H1 (cell line): ENCODE data around the gene PDZD4. TPM values are rescaled to one million over a fixed set of nuclear protein-coding genes. Genes with fewer than 3 reads are reported as not detected.

Experiments used
- CTCF ChIA-PET: fragments of 300-600 bp; sonication (Branson Sonifier 250); formaldehyde crosslinking; loops from one replicate; lab custom pipeline; 2021; ENCODE audit not compliant: partially characterized antibody; lab: Charles Lee
- POLR2A ChIA-PET: fragments of 300-600 bp; sonication (Branson Sonifier 250); formaldehyde crosslinking; loops from one replicate; lab custom pipeline; 2021; ENCODE audit warnings: inconsistent platforms; ENCODE audit not compliant: partially characterized antibody; lab: Charles Lee
- DNase-seq, 2 experiments: peaks; one replicate each; pipeline versions ENCODE4 v3.0.0 to v3.0.0-alpha.2; 2010 to 2022; ENCODE audit warnings: low spot score in 2 of 2, low read depth in 1 of 2, mixed read lengths in 1 of 2
- FAIRE-seq: peaks from 2 replicates; lab custom pipeline; 2011; peaks lifted over from hg19 to GRCh38; lab: Jason Lieb, UNC
- H2AFZ ChIP-seq: 2 replicates; pipeline ENCODE4 v1.8.1; 2012; ENCODE audit warnings: low read length, inconsistent platforms
- H2AK5ac ChIP-seq: 2 replicates; pipeline ENCODE4 v1.6.1; 2013; ENCODE audit warnings: low read depth, low read length
- H2BK120ac ChIP-seq: replicated peaks from 2 replicates; pipeline ENCODE3; 2013; ENCODE audit warnings: low read depth, low read length, inconsistent platforms
- H2BK12ac ChIP-seq: 2 replicates; pipeline ENCODE4 v1.6.1; 2013; ENCODE audit warnings: low read depth, low read length
- H2BK15ac ChIP-seq: 2 replicates; pipeline ENCODE4 v1.6.1; 2013; ENCODE audit warnings: low read length
- H2BK20ac ChIP-seq: 2 replicates; pipeline ENCODE4 v1.6.1; 2013; ENCODE audit warnings: low read length
- H2BK5ac ChIP-seq: 2 replicates; pipeline ENCODE4 v1.6.1; 2013; ENCODE audit warnings: low read depth, low read length
- H3K14ac ChIP-seq: 2 replicates; pipeline ENCODE4 v1.6.1; 2013; ENCODE audit warnings: inconsistent platforms; ENCODE audit not compliant: insufficient read length
- H3K18ac ChIP-seq: 2 replicates; pipeline ENCODE4 v1.6.1; 2013; ENCODE audit warnings: low read length; ENCODE audit errors: extremely low read depth
- H3K23ac ChIP-seq: 2 replicates; pipeline ENCODE4 v1.6.1; 2013; ENCODE audit warnings: inconsistent platforms; ENCODE audit not compliant: insufficient read length
- H3K23me2 ChIP-seq: 2 replicates; pipeline ENCODE4 v1.6.1; 2013; ENCODE audit warnings: low read depth, low read length
- H3K27ac ChIP-seq: 2 replicates; pipeline ENCODE4 v1.6.1; 2011; ENCODE audit warnings: low read depth, low read length, inconsistent platforms
- H3K27me3 ChIP-seq, 4 experiments: replicated peaks in 1 of 4; 1 replicate in 1 of 4; 2 replicates in 3 of 4; pipeline versions ENCODE4 v1.6.1 to v1.8.1; 2011 to 2013; ENCODE audit warnings: low read length in 3 of 4, mild to moderate bottlenecking in 3 of 4, inconsistent platforms in 2 of 4, mixed read lengths in 2 of 4, moderate library complexity in 1 of 4; ENCODE audit not compliant: control insufficient read depth in 3 of 4, insufficient read depth in 3 of 4; ENCODE audit errors: extremely low read depth in 1 of 4
- H3K36me3 ChIP-seq, 4 experiments: 2 replicates each; pipeline versions ENCODE4 v1.6.1 to v1.8.1; 2011 to 2013; ENCODE audit warnings: mild to moderate bottlenecking in 4 of 4, low read length in 3 of 4, moderate library complexity in 2 of 4, control low read depth in 1 of 4, inconsistent platforms in 1 of 4; ENCODE audit not compliant: insufficient read depth in 4 of 4, control insufficient read depth in 2 of 4
- H3K4ac ChIP-seq: replicated peaks from 2 replicates; pipeline ENCODE3; 2013; ENCODE audit warnings: low read length, low read depth, mixed read lengths, inconsistent platforms; ENCODE audit not compliant: insufficient read length
- H3K4me1 ChIP-seq, 4 experiments: replicated peaks in 1 of 4; 1 replicate in 1 of 4; 2 replicates in 3 of 4; pipeline versions ENCODE4 v1.6.1 to v1.8.1; 2011 to 2013; ENCODE audit warnings: low read length in 3 of 4, inconsistent platforms in 2 of 4, mixed read lengths in 1 of 4; ENCODE audit not compliant: insufficient read depth in 4 of 4, control insufficient read depth in 3 of 4
- H3K4me2 ChIP-seq, 2 experiments: 2 replicates each; pipeline versions ENCODE4 v1.6.1 to v1.8.1; 2011 to 2013; ENCODE audit warnings: low read depth in 2 of 2, low read length in 2 of 2, control low read depth in 1 of 2, inconsistent platforms in 1 of 2, mild to moderate bottlenecking in 1 of 2; ENCODE audit not compliant: insufficient read depth in 1 of 2
- H3K4me3 ChIP-seq, 4 experiments: fragments of 200-600, 300-600 bp in 1 of 4; sonication (generic), shearing (Covaris generic), sonication (Bioruptor Twin) in 1 of 4; 2 replicates each; pipeline versions ENCODE4 v1.5.1 to v1.8.1; 2011 to 2016; ENCODE audit warnings: low read length in 4 of 4, low read depth in 3 of 4, control low read depth in 2 of 4, inconsistent platforms in 2 of 4, mild to moderate bottlenecking in 2 of 4, mixed read lengths in 1 of 4, moderate library complexity in 1 of 4; ENCODE audit not compliant: insufficient read depth in 2 of 4; ENCODE audit errors: extremely low read depth in 1 of 4
- H3K56ac ChIP-seq: replicated peaks from 2 replicates; pipeline ENCODE3; 2013; ENCODE audit warnings: low read depth, mild to moderate bottlenecking, mixed read lengths, low read length, inconsistent platforms; ENCODE audit not compliant: insufficient read length
- H3K79me1 ChIP-seq: 2 replicates; pipeline ENCODE4 v1.6.1; 2013; ENCODE audit warnings: low read depth, low read length, control low read depth
- H3K79me2 ChIP-seq, 2 experiments: 2 replicates each; pipeline versions ENCODE4 v1.6.1 to v1.8.1; 2012 to 2013; ENCODE audit warnings: low read length in 2 of 2, mild to moderate bottlenecking in 2 of 2, inconsistent platforms in 1 of 2; ENCODE audit not compliant: insufficient read depth in 2 of 2, control insufficient read depth in 1 of 2
- H3K9ac ChIP-seq, 4 experiments: replicated peaks in 1 of 4; 1 replicate in 1 of 4; 2 replicates in 3 of 4; pipeline versions ENCODE4 v1.6.1 to v1.8.1; 2011 to 2013; ENCODE audit warnings: low read depth in 3 of 4, low read length in 3 of 4, control low read depth in 2 of 4, mild to moderate bottlenecking in 2 of 4, moderate library complexity in 2 of 4, inconsistent platforms in 1 of 4; ENCODE audit errors: extremely low read depth in 1 of 4
- H3K9me3 ChIP-seq, 2 experiments: 2 replicates each; pipeline versions ENCODE4 v1.6.1 to v1.8.1; 2012 to 2013; ENCODE audit warnings: mild to moderate bottlenecking in 2 of 2, moderate library complexity in 2 of 2, control low read depth in 1 of 2, inconsistent platforms in 1 of 2, low read depth in 1 of 2, low read length in 1 of 2, mixed read lengths in 1 of 2; ENCODE audit not compliant: insufficient read depth in 2 of 2
- H4K20me1 ChIP-seq, 2 experiments: replicated peaks in 1 of 2; 2 replicates each; pipeline versions ENCODE3 to v1.8.1; 2011 to 2013; ENCODE audit warnings: inconsistent platforms in 2 of 2, low read length in 2 of 2, mild to moderate bottlenecking in 1 of 2; ENCODE audit not compliant: insufficient read depth in 2 of 2, control insufficient read depth in 1 of 2
- H4K5ac ChIP-seq: 2 replicates; pipeline ENCODE4 v1.6.1; 2013; ENCODE audit warnings: low read length, low read depth, mixed read lengths, inconsistent platforms; ENCODE audit not compliant: insufficient read length
- H4K8ac ChIP-seq: 2 replicates; pipeline ENCODE4 v1.8.0; 2013; ENCODE audit warnings: mild to moderate bottlenecking, moderate library complexity, low read length, inconsistent platforms; ENCODE audit not compliant: insufficient read depth; ENCODE audit errors: extremely low read depth
- H4K91ac ChIP-seq: replicated peaks from 2 replicates; pipeline ENCODE3; 2013; ENCODE audit warnings: low read length, mixed read lengths, inconsistent platforms; ENCODE audit not compliant: insufficient read length
- BACH1 ChIP-seq: IDR thresholded peaks from 2 replicates; pipeline ENCODE4 v1.6.1; 2012; ENCODE audit warnings: low read length, improper control_type of control experiment
- CHD2 ChIP-seq: IDR thresholded peaks from 2 replicates; pipeline ENCODE4 v1.6.1; 2012; ENCODE audit warnings: low read length, improper control_type of control experiment
- CREB1 ChIP-seq: IDR thresholded peaks from 2 replicates; pipeline ENCODE4 v1.6.1; 2012; ENCODE audit warnings: inconsistent platforms
- E2F6 ChIP-seq: IDR thresholded peaks from 2 replicates; pipeline ENCODE4 v1.6.1; 2012; ENCODE audit warnings: inconsistent platforms
- EGR1 ChIP-seq: IDR thresholded peaks from 2 replicates; pipeline ENCODE4 v1.6.1; 2011; ENCODE audit warnings: low read depth, low read length, borderline replicate concordance
- GABPA ChIP-seq: IDR thresholded peaks from 2 replicates; pipeline ENCODE4 v1.6.1; 2011; ENCODE audit warnings: mild to moderate bottlenecking, low read length, moderate library complexity, borderline replicate concordance; ENCODE audit not compliant: insufficient read depth
- GTF2F1 ChIP-seq: IDR thresholded peaks from 2 replicates; pipeline ENCODE4 v1.6.1; 2012; ENCODE audit warnings: low read depth, low read length, improper control_type of control experiment, borderline replicate concordance
- HDAC2 ChIP-seq, 2 experiments: fragments of 300-600 bp in 1 of 2; sonication (generic) in 1 of 2; IDR thresholded peaks; 2 replicates each; pipeline ENCODE4 v1.6.1; 2011 to 2012; ENCODE audit warnings: low read depth in 2 of 2, low read length in 2 of 2, mild to moderate bottlenecking in 2 of 2, moderate library complexity in 2 of 2, borderline replicate concordance in 1 of 2, inconsistent platforms in 1 of 2
- JUND ChIP-seq: IDR thresholded peaks from 2 replicates; pipeline ENCODE4 v1.6.1; 2011; ENCODE audit warnings: mild to moderate bottlenecking, improper control_type of control experiment, low read length
- RFX5 ChIP-seq: IDR thresholded peaks from 2 replicates; pipeline ENCODE4 v1.6.1; 2011; ENCODE audit warnings: low read depth, low read length, improper control_type of control experiment, borderline replicate concordance
- SIRT6 ChIP-seq: IDR thresholded peaks from one replicate; pipeline ENCODE4 v1.7.1; 2012; ENCODE audit warnings: low read length, inconsistent platforms
- SP2 ChIP-seq: IDR thresholded peaks from 2 replicates; pipeline ENCODE4 v1.6.1; 2012; ENCODE audit warnings: mild to moderate bottlenecking, low read length, inconsistent platforms
- SUZ12 ChIP-seq: fragments of 200-600 bp; sonication (generic); IDR thresholded peaks from 2 replicates; pipeline ENCODE4 v1.6.1; 2012; ENCODE audit warnings: mild to moderate bottlenecking, inconsistent platforms, low read length, moderate library complexity, mixed read lengths
- WGBS, 2 experiments: shearing (Covaris generic) in 1 of 2; methylation state at CpG; one replicate each; pipeline versions ENCODE4 v1.1.6 to v1.1.7; 2013 to 2015; ENCODE audit warnings: low lambda C conversion rate in 2 of 2, mixed read lengths in 2 of 2, inconsistent platforms in 1 of 2, low coverage in 1 of 2, missing lambda C conversion rate in 1 of 2; ENCODE audit not compliant: insufficient replicate concordance in 2 of 2, insufficient coverage in 1 of 2, insufficient read length in 1 of 2; ENCODE audit errors: extremely low coverage in 1 of 2, missing lambda C conversion rate in 1 of 2; 5-methylcytosine and 5-hydroxymethylcytosine counted together
- polyA plus RNA-seq, 7 experiments: library from polyadenylated mRNA; depleted of rRNA in 3 of 7; stranded (reverse) in 5 of 7; unstranded in 2 of 7; fragments of >200 nt in 5 of 7; fragments of 200-250 nt in 2 of 7; gene quantifications; 1 replicate in 5 of 7; 2 replicates in 1 of 7; 4 replicates in 1 of 7; pipeline versions ENCODE4 v1.2.1 to v1.2.3, GENCODE V29; 2011 to 2013; ENCODE audit warnings: missing spikeins in 2 of 7, mixed read lengths in 2 of 7
- total RNA-seq: library from RNA; stranded (reverse); fragmentation: NEBNext Ultra II Directional; extraction: Animal tissue kit (Norgen Biotek cat#: 25700); gene quantifications from 2 replicates; pipeline ENCODE4 v1.2.1, GENCODE V29; 2021

The PDZD4 gene
- total and polyA plus RNA-seq, 2 of the 8 experiments (the other 6 are each of a cell fraction or from before 2014, with no cell fraction given) = 45.8 to 169 TPM

GRCh38 chrX:153825042-153825441 is 5.3 kb downstream of the PDZD4 start:
- peaks cover 6 to 23% (median 15%) of the 10 kb centered on the region in 4 experiments; a peak in 6 of 7 replicates for H3K4me1 ChIP-seq
- CTCF ChIA-PET = interaction anchor here (1.1 to 1.2 kb wide), 2 partner anchors 18 to 20 kb away, joined by 3 to 5 read pairs; no protein-coding TSS in a partner anchor
- no peak for TF ChIP-seq E2F6
- TF ChIP-seq CHD2 = no peak
- no peak for TF ChIP-seq RFX5
- no peak for TF ChIP-seq BACH1
- TF ChIP-seq GTF2F1 = no peak
- TF ChIP-seq EGR1 = no peak
- TF ChIP-seq SUZ12 = no peak
- TF ChIP-seq CREB1 = no peak
- TF ChIP-seq JUND = no peak
- no peak for TF ChIP-seq HDAC2 (IDR thresholded peaks at IDR 0.05; ENCODE audit: borderline replicate concordance in 1 of 2, low read depth in 2 of 2, low read length in 2 of 2)
- no peak for TF ChIP-seq SIRT6
- TF ChIP-seq SP2 = no peak
- no peak for TF ChIP-seq GABPA

More at GRCh38 chrX:153825042-153825441, 5.3 kb downstream of the PDZD4 start:
- H3K9ac ChIP-seq = no peak overlapping the region
- H3K79me2 ChIP-seq = peaks cover 26 to 83% of the 10 kb centered on the region in 2 experiments
- no peak overlapping the region for H3K4ac ChIP-seq
- no peak overlapping the region for H2BK120ac ChIP-seq
- no peaks in the 10 kb centered on the region for H3K9me3 ChIP-seq
- peak overlapping the region; percentile 50; the same call in 1 of the 2 replicates for H2BK12ac ChIP-seq
- H3K27me3 ChIP-seq = no peaks in the 10 kb centered on the region; a peak in 2 of 7 replicates
- peaks cover 0 to 2% of the 10 kb centered on the region in 2 experiments for H4K20me1 ChIP-seq
- peak overlapping the region in 1 of 2 experiments; percentile 15; a peak in 2 of 4 replicates for H3K4me2 ChIP-seq
- H3K23ac ChIP-seq = no peak overlapping the region
- no peak overlapping the region for H2BK15ac ChIP-seq
- no peak overlapping the region for H3K56ac ChIP-seq
- no peak overlapping the region for H2AFZ ChIP-seq
- H2BK5ac ChIP-seq = 0 out of 2 replicates have a peak overlapping the region, but pooled peaks have one; percentile 52
- H2BK20ac ChIP-seq = no peak overlapping the region
- FAIRE-seq = no peak
- H2AK5ac ChIP-seq = peak overlapping the region; percentile 53; the same call in 1 of the 2 replicates
- no peak overlapping the region for H4K91ac ChIP-seq
- no peak overlapping the region for H4K5ac ChIP-seq
- no peaks in the 10 kb centered on the region; a peak in 1 of 8 replicates for H3K36me3 ChIP-seq
- no peak overlapping the region for H3K14ac ChIP-seq
- H4K8ac ChIP-seq = peak overlapping the region; percentile 68; the same call in 1 of the 2 replicates
- DNase-seq = no peak
- no peak overlapping the region; a peak in 1 of 8 replicates for H3K4me3 ChIP-seq
- WGBS, 2 experiments = 79% methylated on average over 4 of the region's 8 CpGs; no CpG with 5 or more reads in 1 of the 2 experiments
- no peak overlapping the region for H3K27ac ChIP-seq
- no peaks in the 10 kb centered on the region for H3K23me2 ChIP-seq
- no peaks in the 10 kb centered on the region; the same call in 1 of the 2 replicates for H3K79me1 ChIP-seq
- no peak overlapping the region; the same call in 1 of the 2 replicates for H3K18ac ChIP-seq
- POLR2A ChIA-PET = interaction anchor here (1.0 to 2.1 kb wide), 2 partner anchors 14 to 84 kb away, joined by 4 to 5 read pairs; no protein-coding TSS in a partner anchor
